GM23248 (cell line): Measurements from ENCODE around the gene MOB2.

Source experiments
- EZH2 ChIP-seq: fragments of 200-600 bp; sonication (generic); IDR thresholded peaks from 2 replicates; pipeline ENCODE4 v1.6.1; 2018; ENCODE audit warnings: antibody characterized with exemption, mild to moderate bottlenecking; ENCODE audit not compliant: insufficient read depth, poor library complexity, severe bottlenecking
- EZH2phosphoT487 ChIP-seq: fragments of 200-600 bp; sonication (generic); IDR thresholded peaks from 2 replicates; pipeline ENCODE4 v1.6.1; 2018; ENCODE audit warnings: antibody characterized with exemption, moderate library complexity, mild to moderate bottlenecking, low read depth; ENCODE audit not compliant: insufficient read depth

GRCh38 chr11:1487091-1487850, 692 bp upstream of the MOB2 start:
- TF ChIP-seq EZH2 (no peak), EZH2phosphoT487 (no peak)
